Left cardiac atrium (tissue), 4 donors: Measurements from ENCODE around the gene HDAC4. TPM values are rescaled to one million over a fixed set of nuclear protein-coding genes. Genes with fewer than 3 reads are reported as not detected.

Experiments
- ATAC-seq, 2 donors: fragments of 200-7000 bp; cut with Tn5 transposase; one replicate each; pipeline ENCODE4 v1.9.1; 2020; ENCODE audit warnings: mild to moderate bottlenecking in 2 of 2, moderate library complexity in 2 of 2
- DNase-seq: peaks from one replicate; pipeline ENCODE4 v3.0.0-alpha.2; 2020
- intact Hi-C, 2 donors: fragments of 100-400 bp; cut with DNase I; formaldehyde crosslinking; loops; one replicate each; pipeline versions ENCODE4 v1.14.1 to v1.15.1; 2022 to 2023
- total RNA-seq, 2 donors: library from RNA; stranded (reverse); fragmentation: NEBNext Ultra II Directional; extraction: Animal tissue kit (Norgen Biotek cat#: 25700); gene quantifications; one replicate each; pipeline ENCODE4 v1.2.1, GENCODE V29; 2021
- donor health status: DM: no; HTN: yes; CAD: no.
- donor health status: DM: no; HTN: yes; CAD: no; lungs with severe emphysema.
- donor health status: DM: yes; HTN: yes; CAD: no.
- donor health status: Dilated cardiomyopathy.

The HDAC4 gene
- total RNA-seq, 2 donors from 2014 or later, result 25.6 to 31.2 TPM

- peak; percentile 18 for DNase-seq
- intact Hi-C loops, result no loop called here
- no peak for ATAC-seq
Measured at GRCh38 chr2:239388236-239389151, 12.3 kb downstream of the HDAC4 start.

DNA sequence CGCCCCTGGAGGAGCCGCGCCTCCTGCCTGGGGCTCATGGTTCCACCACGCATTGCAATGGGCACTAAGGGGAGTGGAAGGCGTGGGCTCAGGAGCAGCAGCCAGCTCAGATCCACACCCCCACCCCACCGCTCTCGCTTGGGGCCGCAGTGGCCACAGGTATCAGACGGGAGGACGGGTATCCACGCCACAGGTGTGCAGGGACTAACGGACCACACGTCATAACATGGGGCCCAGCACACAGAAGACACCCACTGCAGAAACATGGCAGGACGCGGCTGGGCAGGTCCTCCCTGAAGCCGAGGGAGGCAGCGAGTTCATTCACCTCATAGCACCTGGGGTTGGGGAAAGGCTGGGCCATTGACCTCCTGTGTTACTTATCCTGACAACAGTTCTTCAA lies 13.0 kb downstream of the HDAC4 start:
- intact Hi-C loops, result no loop called here

GRCh38 chr2:239386872-239387445 lies 13.9 kb downstream of the HDAC4 start:
- intact Hi-C loops, result no loop called here
- no peak for DNase-seq
- ATAC-seq, result no peak

More for the DNA sequence above, 13.0 kb downstream of the HDAC4 start:
- DNase-seq (no peak), ATAC-seq (no peak)

GRCh38 chr2:239386001-239386670 lies 14.7 kb downstream of the HDAC4 start:
- no peak for DNase-seq
- intact Hi-C loops, result no loop called here
- ATAC-seq, result no peak

GRCh38 chr2:239385096-239386000 lies 15.5 kb downstream of the HDAC4 start:
- ATAC-seq, result no peak
- intact Hi-C loops, result no loop called here
- peak; percentile 15 for DNase-seq

- intact Hi-C loops, result no loop called here
- no peak for ATAC-seq
- peak; percentile 13 for DNase-seq
Measured at GRCh38 chr2:239383759-239384156, 17.1 kb downstream of the HDAC4 start.

DNA sequence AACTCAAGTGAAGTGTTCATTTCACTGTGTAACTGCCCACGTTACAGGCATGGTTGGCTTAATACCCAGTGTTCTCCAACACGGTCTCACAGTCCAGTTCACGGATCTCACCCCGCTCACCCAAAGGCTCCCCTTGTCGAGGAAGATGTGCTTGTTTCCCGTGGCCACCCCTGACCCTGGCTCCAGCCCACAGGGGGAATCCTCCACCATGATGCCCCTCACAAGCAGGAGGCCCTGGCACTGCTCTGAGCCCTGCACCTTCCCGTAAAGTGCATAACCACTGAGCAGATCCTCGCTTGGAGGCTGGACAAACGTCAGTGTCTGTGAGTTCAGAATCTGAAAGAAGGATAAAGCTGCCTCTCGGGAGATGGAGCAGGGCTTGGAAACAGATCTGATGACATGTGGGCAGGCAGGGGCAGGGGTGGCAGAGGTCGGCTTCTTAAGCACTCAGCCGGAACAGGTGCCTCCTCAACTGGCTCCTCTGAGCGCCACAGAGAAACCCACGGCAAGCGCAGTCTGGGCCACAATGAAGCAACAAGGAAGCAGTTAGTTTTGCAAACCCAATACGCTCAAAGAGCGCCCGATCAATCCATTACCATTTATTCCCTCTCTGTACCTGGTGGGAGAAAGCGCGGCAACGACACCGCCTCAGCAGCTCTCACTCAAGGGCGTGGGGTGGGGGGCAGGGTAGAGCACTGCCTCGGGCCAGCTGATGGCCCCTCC lies 17.6 kb downstream of the HDAC4 start:
- peak; percentile 13 for DNase-seq
- intact Hi-C loops, result no loop called here
- ATAC-seq, result no peak

DNA sequence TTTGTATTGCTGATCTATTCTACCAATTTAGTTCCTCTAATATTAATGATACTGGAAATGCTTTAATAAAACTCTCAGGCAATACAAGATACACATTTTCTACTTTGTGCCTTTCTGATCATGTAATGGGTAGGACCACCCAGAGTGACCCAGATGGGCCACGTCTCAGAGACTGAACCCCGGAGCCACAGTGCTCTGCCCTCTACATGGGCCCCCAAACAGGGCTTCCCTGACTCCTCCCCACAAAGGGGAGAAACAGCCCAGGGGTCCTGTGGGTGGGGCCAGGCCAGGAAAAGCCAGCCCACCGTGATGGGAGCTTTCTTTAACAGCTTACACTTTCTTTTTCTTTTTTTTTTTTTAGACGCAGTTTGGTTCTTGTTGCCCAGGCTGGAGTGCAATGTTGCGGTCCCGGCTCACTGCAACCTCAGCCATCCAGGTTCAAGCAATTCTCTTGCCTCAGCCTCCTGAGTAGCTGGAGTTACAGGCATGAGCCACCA lies 18.4 kb downstream of the HDAC4 start:
- no peak for ATAC-seq
- intact Hi-C loops, result no loop called here
- DNase-seq, result peak; percentile 7

GRCh38 chr2:239381709-239382134 lies 19.1 kb downstream of the HDAC4 start:
- DNase-seq (peak; percentile 17), ATAC-seq (no peak)
- intact Hi-C loops, result no loop called here

DNA sequence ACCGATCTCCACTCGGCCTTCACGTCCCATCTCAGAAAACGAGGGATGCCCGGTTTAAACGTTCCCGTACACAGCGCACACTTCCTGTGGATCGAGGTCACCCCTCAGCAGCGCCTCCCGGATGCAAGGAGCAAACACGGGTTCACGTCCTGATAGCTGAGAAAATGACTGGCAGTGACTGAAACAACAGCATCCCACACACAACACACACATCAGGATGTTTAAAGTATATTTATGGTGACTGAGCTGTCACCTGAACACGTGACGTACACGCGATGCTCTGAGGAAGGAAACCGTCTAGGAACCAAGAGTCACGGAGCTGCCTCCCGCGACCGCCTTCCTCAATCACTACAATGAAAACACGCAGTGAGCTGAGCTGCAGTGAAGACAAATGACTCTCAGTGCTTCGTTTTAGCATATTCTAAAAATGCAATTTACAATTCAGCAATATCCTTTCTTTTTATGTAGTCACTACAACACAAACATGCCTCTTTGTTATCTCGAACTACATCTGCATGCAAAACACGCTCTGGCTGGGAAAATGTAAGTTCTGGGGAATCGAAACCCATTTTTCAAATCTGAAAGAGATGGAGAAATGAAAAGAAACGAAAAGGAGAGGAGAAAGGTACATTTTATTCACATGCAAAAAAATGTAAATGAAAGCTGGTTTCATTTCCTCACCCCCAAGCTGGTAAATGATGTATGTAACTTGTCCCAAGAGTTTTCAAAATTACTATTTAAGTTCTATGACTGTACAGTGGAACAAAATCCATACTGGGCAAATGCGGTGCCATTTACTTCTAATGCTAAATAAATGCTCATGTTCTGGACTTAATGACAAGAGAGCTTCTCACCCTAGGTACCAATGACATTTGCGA lies 19.8 kb downstream of the HDAC4 start:
- peak; percentile 21 for DNase-seq
- no peak for ATAC-seq
- intact Hi-C loops, result no loop called here

DNA sequence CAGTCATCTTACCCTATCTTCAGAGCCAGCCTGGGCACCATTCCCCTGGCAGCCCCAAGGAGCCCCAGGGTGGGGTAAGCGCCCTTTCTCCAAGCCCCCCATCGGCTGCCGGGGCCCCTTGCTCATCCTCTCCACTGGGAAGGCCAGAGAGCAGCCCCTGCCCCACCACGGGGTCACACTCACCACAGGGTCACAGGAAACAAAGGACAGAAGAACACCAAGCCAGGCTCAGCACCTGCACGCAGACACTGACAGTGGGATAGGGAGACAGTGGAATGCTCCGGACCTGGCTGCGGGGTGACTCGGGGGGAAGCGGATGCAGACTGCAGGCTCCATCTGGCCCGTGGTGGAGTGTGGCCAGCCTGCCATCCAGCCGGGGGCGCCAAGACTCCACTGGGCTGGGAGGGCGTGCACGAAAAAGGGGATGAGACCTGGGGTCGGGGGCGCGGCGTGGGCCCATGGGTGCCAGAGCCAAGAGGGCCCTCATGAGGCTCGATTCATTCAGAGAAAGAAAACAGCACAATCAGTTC lies 21.1 kb downstream of the HDAC4 start:
- intact Hi-C loops, result no loop called here
- DNase-seq, result no peak

DNA sequence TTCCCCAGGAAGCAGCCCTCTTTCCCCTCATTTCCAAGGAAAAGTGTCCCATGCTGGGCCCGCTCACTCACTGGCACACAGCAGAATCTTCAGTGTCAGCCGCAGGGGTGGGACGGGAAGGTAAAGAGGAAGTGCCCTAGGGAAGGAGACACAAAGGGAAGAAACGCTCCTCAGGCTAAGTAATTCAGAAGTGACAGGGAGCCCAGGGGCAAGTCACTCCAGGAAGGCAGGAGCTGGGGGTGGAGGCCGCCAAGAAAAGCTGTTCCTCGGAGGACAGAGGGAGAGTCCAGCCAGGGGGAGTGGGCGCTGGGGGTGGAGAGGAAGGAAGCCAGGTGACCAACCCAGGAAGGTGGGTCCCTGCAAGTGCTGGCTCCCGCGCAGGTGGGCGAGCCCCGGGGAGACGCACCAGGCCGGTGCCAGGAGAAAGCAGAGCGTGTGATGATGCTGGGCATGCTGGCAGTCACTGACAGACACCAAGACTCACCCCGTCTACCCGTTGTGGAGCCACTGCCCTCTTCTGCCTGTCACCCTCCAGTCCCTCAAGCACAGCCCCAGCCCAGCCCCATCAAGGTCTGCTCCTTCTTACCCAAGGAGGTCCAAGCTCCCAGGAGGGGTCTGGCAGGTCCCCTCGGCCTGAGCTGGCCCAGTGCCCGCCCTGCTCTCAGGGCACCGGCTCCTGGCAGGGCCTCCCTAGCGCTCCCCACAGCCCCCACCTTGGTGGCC lies 21.7 kb downstream of the HDAC4 start:
- ATAC-seq (no peak), DNase-seq (peak; percentile 21)
- intact Hi-C loops, result no loop called here

More for the DNA sequence above, 21.1 kb downstream of the HDAC4 start:
- ATAC-seq, result no peak

GRCh38 chr2:239378021-239378917 lies 22.6 kb downstream of the HDAC4 start:
- peak; percentile 24 for DNase-seq
- ATAC-seq, result no peak
- intact Hi-C loops, result no loop called here

DNA sequence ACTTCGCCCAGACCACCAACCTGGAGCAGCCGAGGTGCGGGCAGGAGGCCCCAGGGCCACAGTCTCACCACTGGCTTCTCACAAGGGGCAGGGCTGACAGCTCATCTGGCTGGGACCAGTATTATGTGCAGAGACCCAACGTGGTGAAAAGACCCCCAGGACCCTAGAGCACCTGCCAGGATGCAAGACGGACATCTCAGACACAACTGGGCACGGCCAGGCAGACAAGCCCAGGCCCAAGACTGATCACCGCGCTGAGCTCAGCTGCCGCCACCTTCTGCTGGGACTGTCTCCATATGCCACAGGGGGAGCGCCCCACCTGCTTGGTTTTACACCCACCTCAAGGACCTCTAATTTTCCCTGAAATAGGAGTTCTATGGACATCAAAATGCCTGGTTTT lies 23.2 kb downstream of the HDAC4 start:
- intact Hi-C loops, result no loop called here
- ATAC-seq, result no peak
- DNase-seq, result peak; percentile 21

DNA sequence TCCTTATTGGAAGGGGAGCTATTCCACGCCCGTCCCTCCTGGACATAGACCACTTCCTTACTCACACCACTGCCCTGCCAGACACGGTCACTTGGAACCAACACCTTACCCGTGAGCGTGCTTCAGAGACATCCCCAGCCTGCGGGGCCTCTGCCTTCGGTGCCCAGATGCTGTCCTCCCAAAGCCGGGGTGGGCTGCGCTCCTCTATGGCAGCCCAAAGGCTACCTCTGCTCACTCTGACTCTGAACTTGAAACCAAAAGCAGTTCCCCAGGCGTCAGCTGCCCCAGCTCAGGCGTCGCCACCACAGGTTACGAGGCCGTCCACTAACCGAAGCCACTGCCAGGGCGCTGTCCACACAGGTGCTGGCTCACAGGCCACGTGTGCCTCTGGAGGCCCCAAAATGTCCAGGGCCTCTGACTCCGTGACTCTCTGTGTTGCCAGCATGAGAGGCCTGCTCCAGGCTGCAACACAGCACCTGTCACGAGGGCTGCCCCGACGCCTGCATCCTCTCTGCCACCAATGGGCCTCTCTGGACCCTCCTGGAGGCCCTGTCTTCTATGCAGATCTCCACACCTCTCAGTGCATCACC lies 23.8 kb downstream of the HDAC4 start:
- ATAC-seq, result no peak
- intact Hi-C loops, result no loop called here
- DNase-seq, result no peak
